IPS-20b (cell line): ENCODE measurements around the gene EID3.
"Not testable (repeated sequence)": the region's sequence is repeated elsewhere in the genome, so short reads cannot be mapped to it uniquely, and the experiment has no call there.

Experiments used
- H3K27ac ChIP-seq: one replicate; pipeline ENCODE4 v1.5.1; 2013; ENCODE audit warnings: low read length
- H3K27me3 ChIP-seq: 2 replicates; pipeline ENCODE4 v1.6.1; 2013; ENCODE audit warnings: mild to moderate bottlenecking, low read length, inconsistent platforms; ENCODE audit not compliant: insufficient read depth
- H3K36me3 ChIP-seq: 2 replicates; pipeline ENCODE4 v1.6.1; 2013; ENCODE audit warnings: low read depth, mild to moderate bottlenecking, inconsistent platforms, low read length, moderate library complexity; ENCODE audit not compliant: insufficient read depth
- H3K4me1 ChIP-seq: 2 replicates; pipeline ENCODE4 v1.6.1; 2013; ENCODE audit warnings: mild to moderate bottlenecking, control low read depth, inconsistent platforms, low read length, moderate library complexity; ENCODE audit not compliant: insufficient read depth
- H3K4me3 ChIP-seq: 2 replicates; pipeline ENCODE4 v1.5.1; 2013; ENCODE audit warnings: mild to moderate bottlenecking, low read length, inconsistent platforms
- H3K9ac ChIP-seq: 2 replicates; pipeline ENCODE4 v1.6.1; 2013; ENCODE audit warnings: low read depth, mild to moderate bottlenecking, inconsistent platforms, low read length, moderate library complexity
- H3K9me3 ChIP-seq: 2 replicates; pipeline ENCODE4 v1.6.1; 2013; ENCODE audit warnings: mild to moderate bottlenecking, low read depth, low read length, inconsistent platforms; ENCODE audit not compliant: insufficient read depth

The EID3 gene

GRCh38 chr12:104303538-104304151 lies at the start of gene EID3:
TSS of gene EID3 (plus strand) at chr12:104303739. CDS start at chr12:104303935, 196 bp downstream.
- Histone ChIP-seq H3K9ac (peak within 1 kb of the TSS; percentile 45; the same call in 1 of the 2 replicates), H3K27me3 (no peaks in the 10 kb centered on the region), H3K9me3 (no peaks in the 10 kb centered on the region), H3K36me3 (peaks cover 44% of the 10 kb centered on the region), H3K27ac (no peak within 1 kb of the TSS), H3K4me3 (peak within 1 kb of the TSS; percentile 62; the same call in 1 of the 2 replicates), H3K4me1 (peaks cover 9% of the 10 kb centered on the region; the same call in 1 of the 2 replicates)

- no peak overlapping the region for H3K27ac ChIP-seq
- no peaks in the 10 kb centered on the region for H3K27me3 ChIP-seq
- H3K4me3 ChIP-seq = no peak overlapping the region
- H3K4me1 ChIP-seq = no peaks in the 10 kb centered on the region
- H3K36me3 ChIP-seq = no peaks in the 10 kb centered on the region
- no peaks in the 10 kb centered on the region for H3K9me3 ChIP-seq
- H3K9ac ChIP-seq = no peak overlapping the region
Measured at GRCh38 chr12:104257913-104258472, 45.5 kb upstream of the EID3 start.

- Histone ChIP-seq H3K27ac (no peak overlapping the region), H3K9ac (no peak overlapping the region), H3K4me1 (peaks cover 3% of the 10 kb centered on the region; the same call in 1 of the 2 replicates), H3K27me3 (no peaks in the 10 kb centered on the region), H3K9me3 (no peaks in the 10 kb centered on the region), H3K4me3 (no peak overlapping the region), H3K36me3 (no peaks in the 10 kb centered on the region)
Measured at GRCh38 chr12:104258476-104259067, 45.0 kb upstream of the EID3 start.

GRCh38 chr12:104263026-104263425 lies 40.5 kb upstream of the EID3 start:
- Histone ChIP-seq H3K9ac (no peak overlapping the region), H3K9me3 (no peaks in the 10 kb centered on the region), H3K27me3 (no peaks in the 10 kb centered on the region), H3K4me1 (peaks cover 9% of the 10 kb centered on the region), H3K36me3 (no peaks in the 10 kb centered on the region), H3K27ac (no peak overlapping the region), H3K4me3 (no peak overlapping the region)

- Histone ChIP-seq H3K36me3 (no peaks in the 10 kb centered on the region), H3K4me3 (no peak overlapping the region), H3K27ac (no peak overlapping the region), H3K9me3 (no peaks in the 10 kb centered on the region), H3K9ac (peak overlapping the region; percentile 17), H3K4me1 (peaks cover 9% of the 10 kb centered on the region), H3K27me3 (no peaks in the 10 kb centered on the region)
Measured at GRCh38 chr12:104263580-104264358, 39.8 kb upstream of the EID3 start.

GRCh38 chr12:104265436-104265835 lies 38.1 kb upstream of the EID3 start:
- H3K27me3 ChIP-seq, H3K27ac ChIP-seq, H3K9me3 ChIP-seq, H3K4me1 ChIP-seq, H3K4me3 ChIP-seq, H3K36me3 ChIP-seq, H3K9ac ChIP-seq: not testable (repeated sequence)

- Histone ChIP-seq H3K36me3 (no peaks in the 10 kb centered on the region), H3K27me3 (no peaks in the 10 kb centered on the region), H3K4me3 (no peak overlapping the region), H3K27ac (no peak overlapping the region), H3K9ac (no peak overlapping the region), H3K4me1 (no peaks in the 10 kb centered on the region), H3K9me3 (no peaks in the 10 kb centered on the region)
Measured at GRCh38 chr12:104272938-104273337, 30.6 kb upstream of the EID3 start.

GRCh38 chr12:104273503-104273902 lies 30.0 kb upstream of the EID3 start:
- no peak overlapping the region for H3K27ac ChIP-seq
- no peaks in the 10 kb centered on the region for H3K4me1 ChIP-seq
- no peaks in the 10 kb centered on the region for H3K27me3 ChIP-seq
- H3K9me3 ChIP-seq = no peaks in the 10 kb centered on the region
- no peaks in the 10 kb centered on the region for H3K36me3 ChIP-seq
- H3K4me3 ChIP-seq = no peak overlapping the region
- H3K9ac ChIP-seq = no peak overlapping the region

GRCh38 chr12:104274811-104275210 lies 28.7 kb upstream of the EID3 start:
- Histone ChIP-seq H3K27me3 (no peaks in the 10 kb centered on the region), H3K9ac (no peak overlapping the region), H3K27ac (no peak overlapping the region), H3K4me3 (no peak overlapping the region), H3K4me1 (no peaks in the 10 kb centered on the region), H3K9me3 (no peaks in the 10 kb centered on the region), H3K36me3 (no peaks in the 10 kb centered on the region)

- no peak overlapping the region for H3K9ac ChIP-seq
- H3K27ac ChIP-seq = no peak overlapping the region
- no peaks in the 10 kb centered on the region for H3K36me3 ChIP-seq
Measured at GRCh38 chr12:104275689-104276088, 27.9 kb upstream of the EID3 start.

GRCh38 chr12:104276273-104277131 lies 27.0 kb upstream of the EID3 start:
- Histone ChIP-seq H3K27me3 (no peaks in the 10 kb centered on the region), H3K9ac (no peak overlapping the region), H3K27ac (no peak overlapping the region), H3K4me3 (no peak overlapping the region), H3K4me1 (no peaks in the 10 kb centered on the region), H3K36me3 (no peaks in the 10 kb centered on the region), H3K9me3 (no peaks in the 10 kb centered on the region)

More at GRCh38 chr12:104275689-104276088, 27.9 kb upstream of the EID3 start:
- no peaks in the 10 kb centered on the region for H3K9me3 ChIP-seq
- H3K4me3 ChIP-seq = no peak overlapping the region
- no peaks in the 10 kb centered on the region for H3K4me1 ChIP-seq
- no peaks in the 10 kb centered on the region for H3K27me3 ChIP-seq
